K562 (cell line): ENCODE measurements around the gene GRB2. TPM values are rescaled to one million over a fixed set of nuclear protein-coding genes. Genes with fewer than 3 reads are reported as not detected.

Source experiments
- ARID4B ChIP-seq: sonication (generic); formaldehyde crosslinking; IDR thresholded peaks from 2 replicates; pipeline ENCODE4 v1.8.0; 2022; ENCODE audit warnings: mild to moderate bottlenecking, missing genetic modification reagents
- ERF ChIP-seq: fragments of 450-650 bp; formaldehyde crosslinking; IDR thresholded peaks from 2 replicates; pipeline ENCODE4 v1.4.0; 2020; ENCODE audit warnings: mild to moderate bottlenecking, mixed read lengths
- GABPB2 ChIP-seq: fragments of 250-450 bp; sonication (Bioruptor Pico); conservative IDR thresholded peaks from 2 replicates; pipeline ENCODE4 v1.5.1; 2021; ENCODE audit warnings: mild to moderate bottlenecking
- HDAC1 ChIP-seq, 2 experiments: fragments of 450-650 bp; IDR thresholded peaks; 2 replicates each; pipeline ENCODE4 v1.6.1; 2016 to 2017; ENCODE audit warnings: inconsistent platforms in 1 of 2, mild to moderate bottlenecking in 1 of 2, moderate library complexity in 1 of 2
- JUND ChIP-seq, 2 experiments: IDR thresholded peaks; 2 replicates in 1 of 2; 3 replicates in 1 of 2; pipeline ENCODE4 v1.6.1; 2011; ENCODE audit warnings: borderline replicate concordance in 2 of 2, low read depth in 2 of 2, low read length in 2 of 2, improper control_type of control experiment in 1 of 2, missing biosample characterization in 1 of 2, missing genetic modification characterization in 1 of 2, missing genetic modification reagents in 1 of 2
- KHSRP ChIP-seq: fragments of 450-650 bp; IDR thresholded peaks from 2 replicates; pipeline ENCODE4 v1.6.1; 2017
- KLF1 ChIP-seq: fragments of 450-650 bp; IDR thresholded peaks from 2 replicates; pipeline ENCODE4 v1.6.1; 2016; ENCODE audit warnings: missing genetic modification characterization, missing compliant biosample characterization
- KLF6 ChIP-seq: fragments of 250-450 bp; sonication (Bioruptor Pico); IDR thresholded peaks from 2 replicates; pipeline ENCODE4 v1.4.0; 2020; ENCODE audit warnings: mild to moderate bottlenecking, moderate library complexity, borderline replicate concordance
- MAFK ChIP-seq: IDR thresholded peaks from 2 replicates; pipeline ENCODE4 v1.6.1; 2011; ENCODE audit warnings: low read length, improper control_type of control experiment
- NR2C1 ChIP-seq, 2 experiments: fragments of 450-650 bp; IDR thresholded peaks; 2 replicates each; pipeline ENCODE4 v1.6.1; 2017; ENCODE audit warnings: mild to moderate bottlenecking in 2 of 2, antibody characterized with exemption in 1 of 2, inconsistent platforms in 1 of 2, missing compliant biosample characterization in 1 of 2, missing genetic modification characterization in 1 of 2
- RFX1 ChIP-seq: fragments of 450-650 bp; IDR thresholded peaks from 2 replicates; pipeline ENCODE4 v1.6.1; 2016; ENCODE audit warnings: mild to moderate bottlenecking, moderate library complexity
- SUPT5H ChIP-seq: fragments of 450-650 bp; IDR thresholded peaks from 2 replicates; pipeline ENCODE4 v1.6.1; 2016
- TRIM25 ChIP-seq: fragments of 450-650 bp; IDR thresholded peaks from 2 replicates; pipeline ENCODE4 v1.7.0; 2016; ENCODE audit warnings: borderline replicate concordance
- ZBTB12 ChIP-seq: fragments of 250-450 bp; sonication (Bioruptor Pico); IDR thresholded peaks from 2 replicates; pipeline ENCODE4 v1.4.0; 2020
- ZNF263 ChIP-seq: sonication (generic); formaldehyde crosslinking; IDR thresholded peaks from 2 replicates; pipeline ENCODE4 v1.8.0; 2022; ENCODE audit warnings: mild to moderate bottlenecking, missing genetic modification reagents, borderline replicate concordance
- polyA plus RNA-seq, 8 experiments: library from polyadenylated mRNA; depleted of rRNA in 4 of 8; stranded (reverse) in 5 of 8; unstranded in 3 of 8; fragments of >200 nt; fragmentation: Nextera tagmentation in 2 of 8; fragmentation: Illumina TruSeq in 1 of 8; extraction: Ambion mirVana in 2 of 8; extraction: Trizol in 1 of 8; gene quantifications; 2 replicates each; pipeline versions ENCODE4 v1.2.1 to v1.2.3, GENCODE V29; 2011 to 2014; ENCODE audit warnings: inconsistent platforms in 1 of 8, missing spikeins in 1 of 8
- total RNA-seq, 7 experiments: library from RNA; depleted of rRNA in 6 of 7; stranded (reverse); fragments of >200 nt in 6 of 7; fragmentation: Illumina TruSeq in 2 of 7; extraction: Trizol in 2 of 7; gene quantifications; 2 replicates each; pipeline versions ENCODE4 v1.2.1 to v1.2.3, GENCODE V29; 2011 to 2021; ENCODE audit warnings: low replicate concordance in 1 of 7
- TF ChIP-seq, protein P1 (sequence below): sonication (generic); formaldehyde crosslinking; IDR thresholded peaks from 2 replicates; pipeline ENCODE4 v1.8.1; 2022; ENCODE audit warnings: missing genetic modification reagents
- TF ChIP-seq, protein P2 (sequence below): sonication (generic); formaldehyde crosslinking; IDR thresholded peaks from 2 replicates; pipeline ENCODE4 v1.8.0; 2022; ENCODE audit warnings: missing genetic modification reagents, mild to moderate bottlenecking, borderline replicate concordance

GRB2 gene
- total and polyA plus RNA-seq, 9 of the 15 experiments (the other 6 are each of a cell fraction or from before 2014, with no cell fraction given), result 57.2 to 136 (median 84.8) TPM

GRCh38 chr17:75289115-75289831 lies 116.2 kb downstream of the GRB2 start, which contains the start of gene SLC25A19 (continued):
- peak; percentile 80 for TF ChIP-seq ARID4B
- no peak for TF ChIP-seq TRIM25
- peak; percentile 88 for TF ChIP-seq SUPT5H
- peak; percentile 62 for TF ChIP-seq RFX1
- no peak for TF ChIP-seq KHSRP
- no peak for TF ChIP-seq GABPB2
- TF ChIP-seq NR2C1 (IDR thresholded peaks at IDR 0.05), result peak; percentile 86
- peak; percentile 92 for TF ChIP-seq NR2C1 (tag; IDR thresholded peaks at IDR 0.05)
- TF ChIP-seq KLF6 (CRISPR knock-in tag), result 0 out of 2 replicates have a peak, but pooled peaks have one; percentile 16
- peak; percentile 33 for TF ChIP-seq MAFK
- TF ChIP-seq, protein P1, sequence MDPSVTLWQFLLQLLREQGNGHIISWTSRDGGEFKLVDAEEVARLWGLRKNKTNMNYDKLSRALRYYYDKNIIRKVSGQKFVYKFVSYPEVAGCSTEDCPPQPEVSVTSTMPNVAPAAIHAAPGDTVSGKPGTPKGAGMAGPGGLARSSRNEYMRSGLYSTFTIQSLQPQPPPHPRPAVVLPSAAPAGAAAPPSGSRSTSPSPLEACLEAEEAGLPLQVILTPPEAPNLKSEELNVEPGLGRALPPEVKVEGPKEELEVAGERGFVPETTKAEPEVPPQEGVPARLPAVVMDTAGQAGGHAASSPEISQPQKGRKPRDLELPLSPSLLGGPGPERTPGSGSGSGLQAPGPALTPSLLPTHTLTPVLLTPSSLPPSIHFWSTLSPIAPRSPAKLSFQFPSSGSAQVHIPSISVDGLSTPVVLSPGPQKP (CRISPR knock-in tag), result no peak
- peak; percentile 57; the same call in 1 of the 2 replicates for TF ChIP-seq JUND (IDR thresholded peaks at IDR 0.05; ENCODE audit: borderline replicate concordance, low read depth, low read length)
- no peak; the same call in 2 of the 3 replicates for TF ChIP-seq JUND (tag; IDR thresholded peaks at IDR 0.05; ENCODE audit: borderline replicate concordance, low read depth, low read length)
- TF ChIP-seq HDAC1 (IDR thresholded peaks at IDR 0.05), result peak in 1 of 2 experiments; percentile 94; a peak in 2 of 4 replicates
- TF ChIP-seq ZBTB12 (CRISPR knock-in tag), result peak; percentile 56; the same call in 1 of the 2 replicates
- TF ChIP-seq ZNF263 (CRISPR knock-in tag), result peak; percentile 47; the same call in 1 of the 2 replicates
- TF ChIP-seq, protein P2, sequence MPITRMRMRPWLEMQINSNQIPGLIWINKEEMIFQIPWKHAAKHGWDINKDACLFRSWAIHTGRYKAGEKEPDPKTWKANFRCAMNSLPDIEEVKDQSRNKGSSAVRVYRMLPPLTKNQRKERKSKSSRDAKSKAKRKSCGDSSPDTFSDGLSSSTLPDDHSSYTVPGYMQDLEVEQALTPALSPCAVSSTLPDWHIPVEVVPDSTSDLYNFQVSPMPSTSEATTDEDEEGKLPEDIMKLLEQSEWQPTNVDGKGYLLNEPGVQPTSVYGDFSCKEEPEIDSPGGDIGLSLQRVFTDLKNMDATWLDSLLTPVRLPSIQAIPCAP, result 0 out of 2 replicates have a peak, but pooled peaks have one; percentile 36
- peak; percentile 19; the same call in 1 of the 2 replicates for TF ChIP-seq KLF1 (tag)
- peak; percentile 56; the same call in 1 of the 2 replicates for TF ChIP-seq ERF (CRISPR knock-in tag)
